ENCODE data around the gene TRIM52.

TRIM52 gene

DNA sequence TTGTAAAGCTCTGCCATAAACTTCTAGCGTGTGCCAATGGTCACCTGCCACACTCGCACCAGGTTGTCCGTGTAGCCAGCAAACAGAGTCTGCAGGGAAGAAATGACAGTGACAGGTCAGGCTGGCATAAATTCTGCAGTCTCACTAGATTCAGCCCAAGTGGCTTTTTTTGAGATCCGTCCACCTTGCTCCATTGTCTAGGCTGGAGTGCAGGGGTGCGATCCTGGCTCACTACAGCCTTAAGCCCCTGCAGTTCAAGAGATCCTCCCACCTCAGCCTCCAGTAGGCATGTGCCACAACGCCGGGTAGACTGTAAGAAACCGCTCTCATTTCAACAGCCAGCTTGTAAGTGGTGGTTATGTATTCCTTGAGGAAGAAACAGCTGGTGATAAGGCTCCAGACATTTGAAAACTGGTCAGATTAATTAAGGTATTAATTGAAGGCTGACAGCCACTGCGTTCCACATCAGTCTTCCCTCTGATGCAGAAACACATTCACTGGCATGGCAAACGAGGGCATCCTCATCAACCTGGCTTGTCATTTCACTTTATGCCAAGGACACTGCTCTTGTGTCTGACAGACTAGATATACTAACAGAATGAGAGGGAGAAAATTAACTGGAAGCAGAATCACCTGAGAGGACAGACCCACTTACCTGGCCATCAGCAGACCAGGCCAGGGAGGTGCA lies 23.8 kb downstream of the TRIM52 start:
- POLR2A ChIA-PET = interaction anchor here (1.0 to 5.0 kb wide), 4 partner anchors 8 to 30 kb away, joined by 3 to 49 read pairs (median 6); partner anchors contain the start of gene TRIM41
- Histone ChIP-seq H3K4me1 (ENCODE audit: control insufficient read depth, insufficient read depth, low read length) (no peaks in the 10 kb centered on the region), H3K4me3 (ENCODE audit: low read depth, low read length) (no peak overlapping the region), H3K9me3 (ENCODE audit: control insufficient read depth, insufficient read depth, low read depth, low read length) (no peaks in the 10 kb centered on the region), H3K36me3 (ENCODE audit: control insufficient read depth in 2 of 2, insufficient read depth in 1 of 2, low read length in 2 of 2) (peaks cover 41 to 93% of the 10 kb centered on the region in 2 experiments), H3K27ac (ENCODE audit: extremely low read depth, low read depth, low read length) (no peak overlapping the region)
- CTCF ChIA-PET = interaction anchor here (1.0 kb wide), 1 partner anchor 14 kb away, joined by 4 read pairs; the partner anchor contains the start of gene TRIM41
- no peak for TF ChIP-seq ZNF148 (tag by site-specific recombination; IDR thresholded peaks at IDR 0.05; ENCODE audit: borderline replicate concordance)
- peak; percentile 38; the same call in 1 of the 2 replicates for TF ChIP-seq ZNF600 (tag by site-specific recombination; IDR thresholded peaks at IDR 0.05)
- 0 out of 2 replicates have a peak, but pooled peaks have one; percentile 17 for TF ChIP-seq PRDM4 (tag by site-specific recombination; IDR thresholded peaks at IDR 0.05)

- POLR2A ChIA-PET = interaction anchor here (1.0 to 5.0 kb wide), 4 partner anchors 9 to 29 kb away, joined by 3 to 49 read pairs (median 6); partner anchors contain the start of gene TRIM41
- 0 out of 2 replicates have a peak overlapping the region, but pooled peaks have one; percentile 8 for H3K27ac ChIP-seq (ENCODE audit: extremely low read depth, low read depth, low read length)
- peaks cover 41 to 92% of the 10 kb centered on the region in 2 experiments for H3K36me3 ChIP-seq (ENCODE audit: control insufficient read depth in 2 of 2, insufficient read depth in 1 of 2, low read length in 2 of 2)
Measured at GRCh38 chr5:181236471-181236870, 24.5 kb downstream of the TRIM52 start.

DNA sequence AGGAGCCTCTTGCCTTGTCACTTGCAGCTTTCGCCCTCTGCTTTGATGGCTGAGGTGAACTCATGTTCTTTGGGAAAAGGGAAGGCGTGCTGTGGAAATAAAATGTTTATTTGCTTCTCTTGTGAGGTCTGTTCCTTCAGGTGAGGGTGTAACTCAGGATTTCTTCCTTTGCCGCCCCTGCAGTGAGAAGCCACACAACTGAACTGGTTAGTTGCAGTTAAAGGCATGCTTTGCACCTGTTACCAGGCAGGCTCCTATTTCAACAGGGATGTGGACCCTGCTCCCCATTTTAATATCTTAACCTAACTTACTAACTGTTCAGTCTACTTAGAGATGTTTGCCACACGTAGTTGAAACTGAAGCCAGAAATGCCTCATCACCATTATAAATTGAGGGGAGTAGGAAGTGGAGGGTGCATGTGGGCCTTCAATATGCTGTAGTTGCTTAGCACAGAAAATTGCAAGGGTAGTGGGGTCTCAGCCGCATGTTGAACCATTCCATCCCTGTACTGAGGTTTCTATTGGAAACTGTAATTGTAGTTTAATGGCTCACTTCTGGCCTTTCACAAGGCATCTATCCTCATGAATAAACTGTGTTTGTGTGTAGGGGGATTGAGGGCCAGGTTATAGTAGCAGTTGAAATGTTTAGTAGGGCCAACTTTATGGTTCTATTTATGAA lies 25.1 kb downstream of the TRIM52 start:
- Histone ChIP-seq H3K27ac (ENCODE audit: extremely low read depth, low read depth, low read length) (peak overlapping the region; percentile 7; the same call in 1 of the 2 replicates), H3K36me3 (ENCODE audit: control insufficient read depth in 2 of 2, insufficient read depth in 1 of 2, low read length in 2 of 2) (peaks cover 36 to 92% of the 10 kb centered on the region in 2 experiments), H3K4me1 (ENCODE audit: control insufficient read depth, insufficient read depth, low read length) (no peaks in the 10 kb centered on the region), H3K4me3 (ENCODE audit: low read depth, low read length) (no peak overlapping the region), H3K9me3 (ENCODE audit: control insufficient read depth, insufficient read depth, low read depth, low read length) (no peaks in the 10 kb centered on the region)
- CTCF ChIA-PET = interaction anchor here (1.0 kb wide), 1 partner anchor 13 kb away, joined by 4 read pairs; the partner anchor contains the start of gene TRIM41
- POLR2A ChIA-PET = interaction anchor here (0.9 to 5.0 kb wide), 8 partner anchors 8 to 44 kb away, joined by 3 to 49 read pairs (median 8); partner anchors contain the start of genes RACK1, TRIM41, TRIM52 and TRIM7
- TF ChIP-seq, protein P1, sequence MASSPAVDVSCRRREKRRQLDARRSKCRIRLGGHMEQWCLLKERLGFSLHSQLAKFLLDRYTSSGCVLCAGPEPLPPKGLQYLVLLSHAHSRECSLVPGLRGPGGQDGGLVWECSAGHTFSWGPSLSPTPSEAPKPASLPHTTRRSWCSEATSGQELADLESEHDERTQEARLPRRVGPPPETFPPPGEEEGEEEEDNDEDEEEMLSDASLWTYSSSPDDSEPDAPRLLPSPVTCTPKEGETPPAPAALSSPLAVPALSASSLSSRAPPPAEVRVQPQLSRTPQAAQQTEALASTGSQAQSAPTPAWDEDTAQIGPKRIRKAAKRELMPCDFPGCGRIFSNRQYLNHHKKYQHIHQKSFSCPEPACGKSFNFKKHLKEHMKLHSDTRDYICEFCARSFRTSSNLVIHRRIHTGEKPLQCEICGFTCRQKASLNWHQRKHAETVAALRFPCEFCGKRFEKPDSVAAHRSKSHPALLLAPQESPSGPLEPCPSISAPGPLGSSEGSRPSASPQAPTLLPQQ (tag by site-specific recombination; IDR thresholded peaks at IDR 0.05) = 0 out of 2 replicates have a peak, but pooled peaks have one; percentile 11
- TF ChIP-seq, protein P2, sequence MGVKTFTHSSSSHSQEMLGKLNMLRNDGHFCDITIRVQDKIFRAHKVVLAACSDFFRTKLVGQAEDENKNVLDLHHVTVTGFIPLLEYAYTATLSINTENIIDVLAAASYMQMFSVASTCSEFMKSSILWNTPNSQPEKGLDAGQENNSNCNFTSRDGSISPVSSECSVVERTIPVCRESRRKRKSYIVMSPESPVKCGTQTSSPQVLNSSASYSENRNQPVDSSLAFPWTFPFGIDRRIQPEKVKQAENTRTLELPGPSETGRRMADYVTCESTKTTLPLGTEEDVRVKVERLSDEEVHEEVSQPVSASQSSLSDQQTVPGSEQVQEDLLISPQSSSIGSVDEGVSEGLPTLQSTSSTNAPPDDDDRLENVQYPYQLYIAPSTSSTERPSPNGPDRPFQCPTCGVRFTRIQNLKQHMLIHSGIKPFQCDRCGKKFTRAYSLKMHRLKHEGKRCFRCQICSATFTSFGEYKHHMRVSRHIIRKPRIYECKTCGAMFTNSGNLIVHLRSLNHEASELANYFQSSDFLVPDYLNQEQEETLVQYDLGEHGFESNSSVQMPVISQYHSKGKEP (tag by site-specific recombination; IDR thresholded peaks at IDR 0.05) = peak; percentile 88
- TF ChIP-seq ZBTB8A (tag by site-specific recombination; IDR thresholded peaks at IDR 0.05) (no peak), ZXDB (tag by site-specific recombination; IDR thresholded peaks at IDR 0.05) (0 out of 2 replicates have a peak, but pooled peaks have one; percentile 21), ZNF629 (tag by site-specific recombination; IDR thresholded peaks at IDR 0.05) (no peak), ZNF10 (tag by site-specific recombination; IDR thresholded peaks at IDR 0.05) (0 out of 2 replicates have a peak, but pooled peaks have one; percentile 32), ZNF501 (tag by site-specific recombination; IDR thresholded peaks at IDR 0.05) (no peak; the same call in 1 of the 2 replicates), SCRT2 (tag by site-specific recombination; IDR thresholded peaks at IDR 0.05) (peak; percentile 55; the same call in 1 of the 2 replicates), ZBTB17 (tag by site-specific recombination; IDR thresholded peaks at IDR 0.05) (peak; percentile 4; the same call in 1 of the 2 replicates)

More at GRCh38 chr5:181236471-181236870, 24.5 kb downstream of the TRIM52 start:
- CTCF ChIA-PET = interaction anchor here (1.0 kb wide), 1 partner anchor 14 kb away, joined by 4 read pairs; the partner anchor contains the start of gene TRIM41
- Histone ChIP-seq H3K4me3 (ENCODE audit: low read depth, low read length) (no peak overlapping the region), H3K9me3 (ENCODE audit: control insufficient read depth, insufficient read depth, low read depth, low read length) (no peaks in the 10 kb centered on the region), H3K4me1 (ENCODE audit: control insufficient read depth, insufficient read depth, low read length) (no peaks in the 10 kb centered on the region)
- TF ChIP-seq SCRT2 (tag by site-specific recombination; IDR thresholded peaks at IDR 0.05) = peak; percentile 48; the same call in 1 of the 2 replicates
- TF ChIP-seq ZEB2 (tag by site-specific recombination; IDR thresholded peaks at IDR 0.05) = peak; percentile 5; the same call in 1 of the 2 replicates
- TF ChIP-seq ZNF274 (IDR thresholded peaks at IDR 0.05; ENCODE audit: low read length) = no peak
- TF ChIP-seq ZNF274 (tag by site-specific recombination; IDR thresholded peaks at IDR 0.05; ENCODE audit: borderline replicate concordance) = peak; percentile 91; the same call in 1 of the 2 replicates
- TF ChIP-seq SCRT1 (tag by site-specific recombination; IDR thresholded peaks at IDR 0.05; ENCODE audit: borderline replicate concordance) = peak; percentile 48; the same call in 1 of the 2 replicates
- TF ChIP-seq ZBTB21 (tag by site-specific recombination; IDR thresholded peaks at IDR 0.05) = no peak
